ENCODE results near the gene PRDM10. TPM values are rescaled to one million over a fixed set of nuclear protein-coding genes. Genes with fewer than 3 reads are reported as not detected.

Gene PRDM10
- total RNA-seq, 1 donor from 2014 or later: 14.6 TPM

- H3K4me3 Mint-ChIP-seq: no peak overlapping the region
- peaks cover 29% of the 10 kb centered on the region for H3K36me3 Mint-ChIP-seq (ENCODE audit: low read depth)
- DNase-seq (no peak), ATAC-seq (ENCODE audit: low read depth) (no peak)
- ChIA-PET POLR2A (no interaction called here), CTCF (interaction anchor here (0.9 kb wide), 1 partner anchor 180 kb away, joined by 3 read pairs; no protein-coding TSS in a partner anchor)
- H3K27me3 Mint-ChIP-seq: no peaks in the 10 kb centered on the region
- intact Hi-C loops (cut with micrococcal nuclease): no loop called here
- no peaks in the 10 kb centered on the region for H3K9me3 Mint-ChIP-seq
- H3K4me1 Mint-ChIP-seq: peaks cover 15% of the 10 kb centered on the region
- TF ChIP-seq CTCF (IDR thresholded peaks at IDR 0.05): no peak
- no peak overlapping the region for H3K27ac Mint-ChIP-seq
Observed at GRCh38 chr11:129950101-129951091, 52.2 kb downstream of the PRDM10 start.

- H3K36me3 Mint-ChIP-seq (ENCODE audit: low read depth): peaks cover 35% of the 10 kb centered on the region
- H3K27ac Mint-ChIP-seq: no peak overlapping the region
- ATAC-seq (ENCODE audit: low read depth) (no peak), DNase-seq (no peak)
- no peaks in the 10 kb centered on the region for H3K9me3 Mint-ChIP-seq
- intact Hi-C loops (cut with micrococcal nuclease): no loop called here
- peaks cover 15% of the 10 kb centered on the region for H3K4me1 Mint-ChIP-seq
- TF ChIP-seq CTCF (IDR thresholded peaks at IDR 0.05): no peak
- POLR2A ChIA-PET: no interaction called here
- CTCF ChIA-PET: interaction anchor here (1.5 kb wide), 1 partner anchor 183 kb away, joined by 5 read pairs; no protein-coding TSS in a partner anchor
- no peak overlapping the region for H3K4me3 Mint-ChIP-seq
- no peaks in the 10 kb centered on the region for H3K27me3 Mint-ChIP-seq
Observed at GRCh38 chr11:129948926-129949466, 53.6 kb downstream of the PRDM10 start.

- H3K36me3 Mint-ChIP-seq (ENCODE audit: low read depth): peaks cover 39% of the 10 kb centered on the region
- ChIA-PET POLR2A (no interaction called here), CTCF (no interaction called here)
- TF ChIP-seq CTCF (IDR thresholded peaks at IDR 0.05): no peak
- no peak overlapping the region for H3K27ac Mint-ChIP-seq
- no peak overlapping the region for H3K4me3 Mint-ChIP-seq
- peaks cover 15% of the 10 kb centered on the region for H3K4me1 Mint-ChIP-seq
- no peaks in the 10 kb centered on the region for H3K27me3 Mint-ChIP-seq
- no peaks in the 10 kb centered on the region for H3K9me3 Mint-ChIP-seq
- no peak for ATAC-seq (ENCODE audit: low read depth)
- intact Hi-C loops (cut with micrococcal nuclease): no loop called here
- DNase-seq: no peak
Observed at GRCh38 chr11:129947474-129947873, 55.2 kb downstream of the PRDM10 start.

GRCh38 chr11:129946965-129947364, 55.7 kb downstream of the PRDM10 start:
- POLR2A ChIA-PET: no interaction called here
- CTCF ChIA-PET: interaction anchor here (1.3 kb wide), 1 partner anchor 185 kb away, joined by 8 read pairs; no protein-coding TSS in a partner anchor

More at GRCh38 chr11:129946965-129947364, 55.7 kb downstream of the PRDM10 start:
- Mint-ChIP-seq H3K36me3 (ENCODE audit: low read depth) (peaks cover 44% of the 10 kb centered on the region), H3K27ac (no peak overlapping the region), H3K4me1 (peaks cover 15% of the 10 kb centered on the region), H3K4me3 (no peak overlapping the region), H3K9me3 (no peaks in the 10 kb centered on the region), H3K27me3 (no peaks in the 10 kb centered on the region)
- no peak for ATAC-seq (ENCODE audit: low read depth)
- intact Hi-C loops (cut with micrococcal nuclease): no loop called here
- DNase-seq: no peak
- no peak for TF ChIP-seq CTCF (IDR thresholded peaks at IDR 0.05)

Measured in activated B cell treated with CpG ODN at 0.5 μM for 24 hours (primary cell).